ENCODE results near the gene ILF2.
"Not testable (repeated sequence)": the region's sequence is repeated elsewhere in the genome, so short reads cannot be mapped to it uniquely, and the experiment has no call there.

ILF2 gene

GRCh38 chr1:153649137-153649862, 21.5 kb downstream of the ILF2 start:
- no peak for DNase-seq (ENCODE audit: low read depth)

- no peak for DNase-seq (ENCODE audit: low read depth)
Measured at GRCh38 chr1:153648000-153648643, 22.7 kb downstream of the ILF2 start.

- DNase-seq (ENCODE audit: low read depth), result peak; percentile 10
Measured at GRCh38 chr1:153647346-153647714, 23.5 kb downstream of the ILF2 start.

GRCh38 chr1:153646672-153647345, 24.0 kb downstream of the ILF2 start:
- no peak for DNase-seq (ENCODE audit: low read depth)

- no peak for DNase-seq (ENCODE audit: low read depth)
Measured at GRCh38 chr1:153643816-153644215, 27.0 kb downstream of the ILF2 start.

GRCh38 chr1:153643100-153643499, 27.7 kb downstream of the ILF2 start:
- no peak for DNase-seq (ENCODE audit: low read depth)

GRCh38 chr1:153642161-153642560, 28.6 kb downstream of the ILF2 start:
- no peak for DNase-seq (ENCODE audit: low read depth)

- no peak for DNase-seq (ENCODE audit: low read depth)
Measured at GRCh38 chr1:153640861-153641260, 29.9 kb downstream of the ILF2 start.

- DNase-seq (ENCODE audit: low read depth), result not testable (repeated sequence)
Measured at GRCh38 chr1:153640213-153640612, 30.6 kb downstream of the ILF2 start.

- DNase-seq (ENCODE audit: low read depth), result no peak
Measured at GRCh38 chr1:153639280-153639679, 31.5 kb downstream of the ILF2 start.

GRCh38 chr1:153638261-153638660, 32.5 kb downstream of the ILF2 start:
- no peak for DNase-seq (ENCODE audit: low read depth)

- no peak for DNase-seq (ENCODE audit: low read depth)
Measured at GRCh38 chr1:153636312-153636711, 34.5 kb downstream of the ILF2 start.

GRCh38 chr1:153635872-153636271, 34.9 kb downstream of the ILF2 start:
- no peak for DNase-seq (ENCODE audit: low read depth)

GRCh38 chr1:153633754-153634665, 36.8 kb downstream of the ILF2 start, which contains the start of gene CHTOP:
Gene CHTOP, plus strand, starts transcription at chr1:153634066. Its CDS starts 2,523 bp downstream, at chr1:153636589.
- DNase-seq (ENCODE audit: low read depth), result peak; percentile 98

GRCh38 chr1:153633161-153633753, 37.5 kb downstream of the ILF2 start:
- DNase-seq (ENCODE audit: low read depth), result peak; percentile 13

GRCh38 chr1:153631047-153632022, 39.5 kb downstream of the ILF2 start:
- DNase-seq (ENCODE audit: low read depth), result peak; percentile 66

- DNase-seq (ENCODE audit: low read depth), result no peak
Measured at GRCh38 chr1:153630384-153630783, 40.4 kb downstream of the ILF2 start.

GRCh38 chr1:153629971-153630370, 40.8 kb downstream of the ILF2 start:
- no peak for DNase-seq (ENCODE audit: low read depth)

- DNase-seq (ENCODE audit: low read depth), result no peak
Measured at GRCh38 chr1:153629343-153629665, 41.5 kb downstream of the ILF2 start.

GRCh38 chr1:153628638-153629342, 42.0 kb downstream of the ILF2 start:
- no peak for DNase-seq (ENCODE audit: low read depth)

Data from EH (cell line).